ENCODE data around the gene OR6S1. TPM values are rescaled to one million over a fixed set of nuclear protein-coding genes. Genes with fewer than 3 reads are reported as not detected.
"Not testable (repeated sequence)": the region's sequence is repeated elsewhere in the genome, so short reads cannot be mapped to it uniquely, and the experiment has no call there.

OR6S1 gene
- total RNA-seq, 2 experiments from 2014 or later, result not detected

DNA sequence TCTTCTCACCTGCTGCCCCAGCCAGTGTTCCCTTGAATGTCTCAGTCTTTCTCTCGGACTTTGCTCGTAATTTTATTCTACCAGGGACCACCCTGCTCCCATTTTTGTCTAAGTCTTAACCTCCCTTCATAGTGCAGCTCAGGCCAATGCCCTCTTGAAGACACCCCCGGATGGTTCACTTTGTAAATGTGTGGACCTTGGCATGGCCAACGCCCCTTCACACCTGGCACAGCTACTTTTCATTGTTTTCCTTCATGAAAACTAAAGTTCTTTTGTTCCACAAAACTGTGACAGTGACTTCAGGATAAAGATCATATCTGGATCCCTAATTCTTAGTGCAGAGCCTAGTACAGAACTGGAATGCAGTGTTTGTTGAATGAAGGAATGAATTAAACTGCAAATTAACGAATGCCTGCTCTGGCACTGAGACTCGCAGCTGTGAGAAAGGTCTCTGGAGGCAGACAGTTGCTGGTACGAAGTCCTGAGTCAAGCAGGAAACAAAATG is 39.4 kb upstream of the OR6S1 start:
- no peak for DNase-seq
- H3K27ac Mint-ChIP-seq, result no peak overlapping the region
- peaks cover 5% of the 10 kb centered on the region for H3K27me3 Mint-ChIP-seq
- H3K4me3 Mint-ChIP-seq, result no peak overlapping the region
- peaks cover 1% of the 10 kb centered on the region for H3K36me3 Mint-ChIP-seq
- H3K4me1 Mint-ChIP-seq, result peaks cover 31% of the 10 kb centered on the region
- no peaks in the 10 kb centered on the region for H3K9me3 Mint-ChIP-seq

GRCh38 chr14:20680363-20680762 is 38.9 kb upstream of the OR6S1 start:
- peaks cover 5% of the 10 kb centered on the region for H3K27me3 Mint-ChIP-seq
- H3K4me1 Mint-ChIP-seq, result peaks cover 34% of the 10 kb centered on the region
- peaks cover 1% of the 10 kb centered on the region for H3K36me3 Mint-ChIP-seq
- no peak overlapping the region for H3K4me3 Mint-ChIP-seq
- no peaks in the 10 kb centered on the region for H3K9me3 Mint-ChIP-seq
- no peak for DNase-seq
- no peak overlapping the region for H3K27ac Mint-ChIP-seq

- Mint-ChIP-seq H3K9me3 (no peaks in the 10 kb centered on the region), H3K27ac (no peak overlapping the region)
Observed at GRCh38 chr14:20679907-20680306, 38.4 kb upstream of the OR6S1 start.

DNA sequence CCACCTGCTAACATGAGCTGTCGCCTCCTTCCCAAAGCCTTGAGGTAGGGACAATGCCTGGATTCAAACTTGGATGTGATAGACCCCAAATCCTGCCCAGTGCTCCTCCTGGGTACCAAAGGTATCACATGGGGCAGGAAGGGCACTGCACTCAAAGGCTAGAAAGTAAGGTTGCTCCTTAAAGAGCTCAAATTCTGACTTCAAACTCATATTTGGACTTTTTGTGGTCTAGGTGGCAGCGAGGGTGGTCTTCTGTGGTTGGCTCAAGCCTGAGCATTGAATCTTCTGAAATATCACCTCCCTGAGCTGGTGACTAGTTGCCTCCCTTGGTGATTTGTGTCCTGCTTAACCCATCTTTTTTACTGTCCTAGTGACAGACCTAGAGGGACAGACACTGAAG is 34.6 kb upstream of the OR6S1 start:
- no peaks in the 10 kb centered on the region for H3K27me3 Mint-ChIP-seq
- H3K27ac Mint-ChIP-seq, result no peak overlapping the region
- peaks cover 20% of the 10 kb centered on the region for H3K4me1 Mint-ChIP-seq
- H3K9me3 Mint-ChIP-seq, result no peaks in the 10 kb centered on the region
- DNase-seq, result no peak
- no peak overlapping the region for H3K4me3 Mint-ChIP-seq
- H3K36me3 Mint-ChIP-seq, result no peaks in the 10 kb centered on the region

More at GRCh38 chr14:20679907-20680306, 38.4 kb upstream of the OR6S1 start:
- H3K27me3 Mint-ChIP-seq, result peaks cover 5% of the 10 kb centered on the region
- DNase-seq, result no peak
- peaks cover 31% of the 10 kb centered on the region for H3K4me1 Mint-ChIP-seq
- H3K36me3 Mint-ChIP-seq, result peaks cover 1% of the 10 kb centered on the region
- H3K4me3 Mint-ChIP-seq, result no peak overlapping the region

DNA sequence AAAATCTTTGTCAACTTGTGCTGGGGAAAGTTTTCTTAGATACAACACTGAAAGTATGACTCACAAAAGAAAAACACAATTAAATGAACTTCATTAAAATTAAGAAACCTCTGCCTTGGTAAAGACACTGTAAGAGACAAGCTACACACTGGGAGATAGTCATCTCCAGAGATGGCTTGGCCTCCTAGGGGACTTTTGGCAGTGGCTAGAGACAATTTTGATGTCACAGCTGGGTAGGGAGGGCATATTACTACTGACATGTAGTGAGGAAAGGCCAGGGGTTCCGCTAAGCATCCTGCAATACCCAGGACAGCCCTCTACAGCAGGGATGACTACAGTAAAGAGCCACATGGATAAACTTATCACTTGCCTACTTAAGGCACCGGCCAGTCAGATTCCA is 34.2 kb upstream of the OR6S1 start:
- Mint-ChIP-seq H3K9me3 (no peaks in the 10 kb centered on the region), H3K4me3 (no peak overlapping the region), H3K27me3 (no peaks in the 10 kb centered on the region), H3K36me3 (no peaks in the 10 kb centered on the region), H3K4me1 (peaks cover 16% of the 10 kb centered on the region), H3K27ac (peak overlapping the region; percentile 17)
- DNase-seq, result no peak

DNA sequence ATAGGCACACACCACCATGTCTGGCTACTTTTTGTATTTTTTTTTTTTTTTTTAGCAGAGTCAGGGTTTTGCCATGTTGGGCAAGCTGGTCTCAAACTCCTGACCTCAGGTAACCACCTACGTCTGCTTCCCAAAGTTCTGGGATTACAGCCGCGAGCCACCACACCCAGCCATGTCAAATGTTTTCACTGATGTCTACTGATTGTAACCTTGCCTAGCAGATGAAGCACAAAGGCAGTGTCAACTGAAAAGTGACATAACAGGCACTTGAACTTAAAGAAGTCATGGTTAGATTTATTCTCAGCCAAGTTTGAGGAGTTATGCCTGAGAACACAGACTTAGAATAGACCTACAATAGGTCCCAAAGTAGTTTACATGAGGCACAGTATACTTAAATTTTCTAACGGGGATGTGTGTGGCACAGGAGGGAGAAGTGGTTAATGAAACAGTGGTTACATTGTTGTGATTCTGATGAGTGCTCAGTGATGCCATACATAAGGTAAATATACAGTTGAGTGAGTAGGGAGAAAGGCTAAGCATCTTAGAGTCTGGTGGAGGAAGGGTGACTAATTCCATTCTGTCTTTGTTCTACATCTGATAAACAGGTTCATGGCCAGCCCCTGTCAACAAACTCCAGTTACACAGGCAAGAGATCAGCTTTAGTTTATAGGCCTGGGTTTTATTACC is 30.2 kb upstream of the OR6S1 start:
- Mint-ChIP-seq H3K4me1 (peaks cover 20% of the 10 kb centered on the region), H3K9me3 (peaks cover 2% of the 10 kb centered on the region), H3K36me3 (peaks cover 2% of the 10 kb centered on the region), H3K27me3 (no peaks in the 10 kb centered on the region), H3K27ac (no peak overlapping the region), H3K4me3 (no peak overlapping the region)
- no peak for DNase-seq

DNA sequence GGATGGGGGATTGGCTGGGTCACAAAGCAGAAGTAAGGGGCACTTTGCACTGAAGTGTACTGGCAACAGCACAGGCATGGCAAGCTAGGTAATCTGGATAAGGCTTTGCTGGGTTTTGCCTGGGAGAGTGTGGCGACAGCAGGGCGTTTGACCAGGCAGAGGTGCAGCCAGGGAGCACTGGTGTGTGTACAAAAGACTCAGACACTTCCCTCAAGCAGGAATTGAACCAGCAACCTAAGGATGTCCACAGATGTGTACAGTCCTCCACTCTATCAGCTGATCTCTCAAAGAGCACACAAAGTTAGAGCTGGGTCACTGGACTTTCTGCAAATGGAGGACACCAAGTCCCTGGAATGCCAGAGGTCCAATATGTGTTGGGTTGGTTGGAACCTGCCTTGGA is 27.5 kb upstream of the OR6S1 start:
- Mint-ChIP-seq H3K27ac (no peak overlapping the region), H3K36me3 (peaks cover 2% of the 10 kb centered on the region), H3K4me1 (peaks cover 15% of the 10 kb centered on the region), H3K27me3 (peaks cover 11% of the 10 kb centered on the region), H3K4me3 (no peak overlapping the region), H3K9me3 (peaks cover 2% of the 10 kb centered on the region)
- DNase-seq, result no peak

DNA sequence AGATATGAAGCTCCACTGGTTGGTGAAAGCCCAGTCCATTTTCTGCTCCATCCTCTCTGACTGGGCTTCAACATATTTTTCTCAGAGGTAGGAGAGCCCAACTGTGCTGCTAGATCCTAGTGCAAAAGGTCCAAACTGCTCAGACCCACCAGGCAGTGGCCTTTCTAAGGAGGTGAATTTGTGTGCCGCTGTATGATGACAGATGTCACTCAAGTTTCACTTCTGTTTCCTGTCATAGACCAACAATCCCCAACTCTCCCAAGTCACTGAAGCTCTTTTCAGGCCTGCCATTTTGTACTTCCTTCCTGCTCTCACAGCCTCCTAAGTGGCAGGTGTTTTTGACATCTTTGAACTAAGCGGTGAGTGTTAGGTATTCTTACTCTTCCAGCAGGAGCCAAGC is 26.5 kb upstream of the OR6S1 start:
- Mint-ChIP-seq H3K4me3 (peak overlapping the region; percentile 22), H3K27me3 (peaks cover 20% of the 10 kb centered on the region), H3K27ac (peak overlapping the region; percentile 83), H3K9me3 (peaks cover 2% of the 10 kb centered on the region), H3K36me3 (peaks cover 2% of the 10 kb centered on the region), H3K4me1 (peaks cover 23% of the 10 kb centered on the region)
- peak; percentile 14 for DNase-seq

GRCh38 chr14:20666400-20666961 is 25.0 kb upstream of the OR6S1 start:
- not testable (repeated sequence) for H3K27ac Mint-ChIP-seq, DNase-seq, H3K36me3 Mint-ChIP-seq, H3K9me3 Mint-ChIP-seq, H3K4me3 Mint-ChIP-seq
- Mint-ChIP-seq H3K4me1 (peaks cover 25% of the 10 kb centered on the region), H3K27me3 (peaks cover 30% of the 10 kb centered on the region)

DNA sequence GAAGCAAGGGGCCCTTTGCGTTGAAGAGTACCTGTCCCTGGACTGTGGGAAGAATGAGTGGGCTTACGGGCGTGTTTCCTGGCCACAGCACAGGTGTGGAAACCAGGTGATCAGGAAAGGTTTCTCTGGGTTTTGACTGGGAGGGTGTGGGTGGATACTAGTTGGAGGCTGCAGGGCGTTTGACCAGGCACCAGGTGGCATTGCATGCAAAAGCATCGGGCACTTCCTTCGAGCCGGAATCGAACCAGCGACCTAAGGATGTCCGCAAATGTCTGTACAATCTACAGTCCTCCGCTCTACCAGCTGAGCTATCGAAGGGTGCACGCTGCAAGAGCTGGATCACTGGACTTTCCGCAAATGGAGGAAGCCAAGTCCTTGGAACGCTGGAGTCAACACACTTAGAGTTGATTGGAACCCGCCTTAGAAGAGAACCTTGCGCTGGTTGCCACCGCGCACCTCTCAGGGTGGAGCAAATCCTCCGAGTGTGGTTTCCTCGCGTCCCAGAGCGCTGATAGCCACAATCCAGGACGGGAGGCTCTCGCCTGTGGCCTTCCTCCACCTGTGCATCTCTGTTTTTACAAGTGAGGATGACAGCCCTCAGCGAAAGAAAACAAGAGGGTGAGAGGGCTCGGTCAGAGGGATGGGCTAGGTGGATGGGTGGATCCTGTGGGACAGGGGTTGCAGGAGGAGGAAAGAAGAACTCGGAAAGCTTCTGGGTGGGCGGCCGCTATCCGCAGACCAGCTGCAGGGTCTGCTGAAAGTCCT is 21.7 kb upstream of the OR6S1 start:
- Mint-ChIP-seq H3K4me3 (peak overlapping the region; percentile 75), H3K27me3 (peaks cover 54% of the 10 kb centered on the region), H3K4me1 (peaks cover 21% of the 10 kb centered on the region), H3K9me3 (no peaks in the 10 kb centered on the region), H3K27ac (peak overlapping the region; percentile 52), H3K36me3 (no peaks in the 10 kb centered on the region)
- DNase-seq, result peak; percentile 79

DNA sequence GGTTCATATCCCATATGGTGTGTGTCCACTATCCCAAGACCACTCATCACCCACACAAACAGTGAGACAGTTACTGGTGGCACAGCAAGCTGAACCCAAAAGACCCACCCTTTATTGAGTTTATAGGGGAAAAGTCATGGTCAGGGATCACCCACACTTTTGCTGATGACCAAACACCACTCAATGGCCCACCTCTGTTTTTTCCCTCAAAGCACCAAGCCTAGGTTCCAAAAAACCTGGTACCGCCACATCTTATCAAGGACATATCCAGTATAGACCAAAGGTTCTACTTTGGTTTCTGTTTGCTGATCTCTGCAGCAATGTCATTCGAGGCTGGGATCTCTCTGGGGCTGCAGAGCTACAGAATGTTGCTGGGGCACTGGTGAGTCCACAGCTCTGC is 19.7 kb upstream of the OR6S1 start:
- H3K27me3 Mint-ChIP-seq, result peaks cover 70% of the 10 kb centered on the region
- no peak overlapping the region for H3K4me3 Mint-ChIP-seq

DNA sequence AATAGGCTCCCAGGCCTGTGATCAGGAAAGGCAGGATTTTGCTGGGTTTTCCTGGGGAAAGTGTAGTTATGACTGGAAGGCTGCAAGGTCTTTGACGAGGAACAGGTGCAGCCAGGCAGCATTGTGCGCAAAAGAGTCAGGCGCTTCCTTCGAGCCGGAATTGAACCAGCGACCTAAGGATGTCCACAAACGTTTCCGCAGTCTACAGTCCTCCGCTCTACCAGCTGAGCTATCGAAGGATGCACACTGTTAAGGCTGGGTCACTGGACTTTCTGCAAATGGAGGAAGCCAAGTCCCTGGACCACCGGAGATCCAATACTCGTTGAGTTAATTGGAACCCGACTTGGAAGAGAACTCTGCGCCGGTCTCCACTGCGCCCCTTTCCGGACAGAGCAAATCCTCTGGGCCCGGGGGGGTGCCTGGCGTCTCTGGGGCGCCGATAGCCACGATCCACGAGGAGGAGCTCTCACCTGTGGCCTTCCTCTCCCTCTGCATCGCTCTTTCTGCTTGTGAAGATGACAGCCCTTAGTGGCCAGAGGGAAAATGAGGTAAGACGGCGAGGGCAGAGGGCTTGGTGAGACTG is 18.4 kb upstream of the OR6S1 start:
- no peak for DNase-seq
- Mint-ChIP-seq H3K36me3 (no peaks in the 10 kb centered on the region), H3K9me3 (no peaks in the 10 kb centered on the region)

More for the DNA sequence above, 19.7 kb upstream of the OR6S1 start:
- no peaks in the 10 kb centered on the region for H3K9me3 Mint-ChIP-seq
- H3K27ac Mint-ChIP-seq, result no peak overlapping the region
- H3K4me1 Mint-ChIP-seq, result peaks cover 14% of the 10 kb centered on the region
- no peak for DNase-seq
- H3K36me3 Mint-ChIP-seq, result no peaks in the 10 kb centered on the region

GRCh38 chr14:20659336-20659735 is 17.8 kb upstream of the OR6S1 start:
- no peak overlapping the region for H3K4me3 Mint-ChIP-seq
- DNase-seq, result no peak
- H3K9me3 Mint-ChIP-seq, result no peaks in the 10 kb centered on the region
- peaks cover 78% of the 10 kb centered on the region for H3K27me3 Mint-ChIP-seq
- H3K27ac Mint-ChIP-seq, result no peak overlapping the region
- no peaks in the 10 kb centered on the region for H3K36me3 Mint-ChIP-seq
- peaks cover 15% of the 10 kb centered on the region for H3K4me1 Mint-ChIP-seq

More for the DNA sequence above, 18.4 kb upstream of the OR6S1 start:
- Mint-ChIP-seq H3K4me3 (no peak overlapping the region), H3K4me1 (peaks cover 14% of the 10 kb centered on the region), H3K27me3 (peaks cover 78% of the 10 kb centered on the region), H3K27ac (no peak overlapping the region)

DNA sequence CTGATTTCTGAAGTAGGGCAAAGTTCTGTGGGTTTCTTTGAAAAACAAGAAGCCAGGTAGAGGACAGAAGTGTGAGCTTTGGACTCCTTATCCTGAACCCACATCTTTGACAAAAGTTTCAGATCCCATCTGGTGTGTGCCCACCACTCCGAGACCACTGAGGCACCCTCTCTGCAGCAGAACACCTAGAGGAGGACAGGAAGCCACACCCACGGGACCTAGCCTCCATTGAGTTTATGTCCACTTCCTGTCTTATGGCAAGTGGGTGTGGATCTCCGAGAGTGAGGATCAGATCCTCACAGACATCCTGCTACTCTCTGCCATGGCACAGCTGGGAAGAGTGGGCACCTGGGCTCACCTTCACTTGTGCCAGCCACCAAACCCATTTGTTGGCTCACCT is 16.8 kb upstream of the OR6S1 start:
- Mint-ChIP-seq H3K4me1 (peaks cover 15% of the 10 kb centered on the region), H3K36me3 (no peaks in the 10 kb centered on the region), H3K4me3 (no peak overlapping the region), H3K9me3 (no peaks in the 10 kb centered on the region), H3K27ac (no peak overlapping the region), H3K27me3 (peaks cover 80% of the 10 kb centered on the region)
- no peak for DNase-seq
